ENCODE measurements around the gene SLMAP.

The SLMAP gene

GRCh38 chr3:57972531-57973111, 216.5 kb downstream of the SLMAP start:
- no peak for DNase-seq

- DNase-seq: no peak
These were observed 217.8 kb downstream of the SLMAP start for GRCh38 chr3:57973715-57974477.

- DNase-seq: no peak
These were observed 218.8 kb downstream of the SLMAP start for GRCh38 chr3:57974796-57975388.

GRCh38 chr3:57977818-57978235, 221.7 kb downstream of the SLMAP start:
- DNase-seq: no peak

- no peak for DNase-seq
These were observed 222.2 kb downstream of the SLMAP start for GRCh38 chr3:57978316-57978715.

Measured in NCI-H2107 (cell line).